Daoy (cell line): ENCODE data around the gene EPB41L1. TPM values are rescaled to one million over a fixed set of nuclear protein-coding genes. Genes with fewer than 3 reads are reported as not detected.

Source experiments
- DNase-seq: peaks from one replicate; pipeline ENCODE4 v3.0.0-alpha.2; 2015; ENCODE audit warnings: low read depth
- total RNA-seq: library from RNA; depleted of rRNA; stranded (reverse); fragments of >200 nt; shearing (Covaris generic); gene quantifications from 2 replicates; pipeline ENCODE4 v1.2.3, GENCODE V29; 2014

EPB41L1 gene
- total RNA-seq, 1 experiment from 2014 or later: 8.5 TPM

- DNase-seq: peak; percentile 15
Observed at GRCh38 chr20:36261389-36262105, 107.0 kb downstream of the EPB41L1 start.

GRCh38 chr20:36262440-36262839 lies 107.9 kb downstream of the EPB41L1 start:
- DNase-seq: no peak

GRCh38 chr20:36264426-36265246 lies 110.1 kb downstream of the EPB41L1 start:
- DNase-seq: no peak

GRCh38 chr20:36266189-36266588 lies 111.6 kb downstream of the EPB41L1 start:
- DNase-seq: no peak

GRCh38 chr20:36267605-36268381 lies 113.3 kb downstream of the EPB41L1 start:
- no peak for DNase-seq

- no peak for DNase-seq
Observed at GRCh38 chr20:36268440-36269342, 114.2 kb downstream of the EPB41L1 start.

- DNase-seq: no peak
Observed at GRCh38 chr20:36269507-36269906, 115.0 kb downstream of the EPB41L1 start.

GRCh38 chr20:36270744-36271638 lies 116.5 kb downstream of the EPB41L1 start:
- no peak for DNase-seq

- no peak for DNase-seq
Observed at GRCh38 chr20:36271639-36272546, 117.4 kb downstream of the EPB41L1 start.

- no peak for DNase-seq
Observed at GRCh38 chr20:36272547-36273220, 118.1 kb downstream of the EPB41L1 start.

GRCh38 chr20:36273414-36274180 lies 119.1 kb downstream of the EPB41L1 start:
- DNase-seq: peak; percentile 37

GRCh38 chr20:36274181-36274841 lies 119.8 kb downstream of the EPB41L1 start:
- no peak for DNase-seq

- no peak for DNase-seq
Observed at GRCh38 chr20:36275011-36275410, 120.5 kb downstream of the EPB41L1 start.

- DNase-seq: no peak
Observed at GRCh38 chr20:36275441-36276189, 121.1 kb downstream of the EPB41L1 start.

GRCh38 chr20:36277546-36277945 lies 123.0 kb downstream of the EPB41L1 start:
- DNase-seq: no peak

- no peak for DNase-seq
Observed at GRCh38 chr20:36279362-36279761, 124.8 kb downstream of the EPB41L1 start.
